Medulla oblongata (tissue), 1 donor: ENCODE measurements around the gene CXCL6.

Source experiments
- DNase-seq: peaks from one replicate; pipeline ENCODE4 v3.0.0-alpha.2; 2015; ENCODE audit errors: extremely low spot score

Gene CXCL6

DNA sequence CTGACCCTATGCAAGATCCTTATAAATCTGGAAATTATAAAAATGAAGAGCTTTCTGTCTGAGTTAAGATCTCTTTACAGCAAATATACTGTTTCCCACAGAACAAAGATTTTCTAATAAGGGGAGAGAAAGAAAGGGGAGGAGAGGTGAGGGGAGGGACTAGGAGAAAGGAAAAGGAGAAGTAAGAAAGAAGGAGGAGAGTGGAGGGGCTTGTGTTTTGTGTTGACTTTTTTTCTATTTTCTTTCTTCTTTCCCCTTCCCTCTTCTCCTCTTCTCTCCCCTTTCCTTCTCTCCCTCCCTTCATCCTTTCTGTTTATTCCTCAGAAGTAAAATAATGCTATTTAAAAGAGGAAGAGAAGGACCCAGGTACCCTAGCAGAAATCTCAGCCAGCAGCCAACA lies 6.2 kb downstream of the CXCL6 start:
- no peak for DNase-seq

DNA sequence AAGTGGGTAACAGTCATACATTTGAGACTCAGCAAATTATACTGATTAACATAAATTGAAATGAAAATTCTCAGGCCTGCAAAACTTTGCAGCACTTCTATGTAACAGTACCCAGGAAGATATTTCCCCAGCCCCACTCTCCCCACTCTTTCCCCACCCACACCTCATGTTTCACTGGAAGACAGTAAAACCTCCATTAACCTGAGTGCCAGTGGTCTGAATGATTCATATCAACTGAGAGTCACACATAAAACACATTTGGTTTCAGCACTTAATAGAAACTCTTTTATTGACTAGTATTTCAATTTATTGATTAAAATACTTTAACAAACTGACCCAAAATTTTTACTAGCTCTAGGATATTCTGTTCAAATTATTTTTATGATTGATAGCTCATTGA lies 6.9 kb downstream of the CXCL6 start:
- no peak for DNase-seq

DNA sequence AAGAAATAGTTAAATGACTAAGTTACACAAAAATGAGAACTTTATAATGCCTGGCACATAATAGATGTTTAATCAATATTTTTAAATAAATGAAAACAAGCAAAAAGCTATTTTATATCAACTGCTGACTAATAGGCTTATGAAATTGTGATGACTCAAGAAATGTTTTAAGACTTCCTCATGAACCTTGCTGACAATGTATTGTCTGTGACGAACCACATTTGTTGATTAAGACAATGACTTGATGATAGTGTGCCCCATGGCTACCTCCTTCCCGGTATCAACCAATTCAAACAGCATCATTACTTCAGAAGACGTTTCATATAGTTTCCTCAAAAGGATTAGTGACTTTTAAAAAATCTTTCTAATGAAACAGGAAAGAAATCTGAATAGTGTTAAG lies 7.9 kb downstream of the CXCL6 start:
- no peak for DNase-seq

DNA sequence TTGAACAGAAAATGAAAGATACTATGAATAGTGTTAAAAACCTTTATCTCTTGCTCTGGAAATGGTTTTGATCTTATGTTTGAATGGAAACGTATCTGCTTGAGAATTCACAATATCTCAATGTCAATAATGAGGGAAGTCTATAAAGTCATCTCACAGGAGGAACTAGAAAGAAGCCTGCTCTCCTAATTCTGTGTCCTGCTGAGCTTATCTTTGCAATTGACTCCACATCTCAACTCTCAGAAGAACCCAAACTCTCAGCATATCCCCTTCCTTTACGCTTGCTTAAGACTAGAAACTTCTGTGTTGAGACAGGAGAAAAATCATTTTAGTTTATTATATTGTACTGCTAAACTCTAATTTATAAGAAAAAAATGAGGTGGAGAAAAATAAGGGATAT lies 8.3 kb downstream of the CXCL6 start:
- DNase-seq, result no peak

DNA sequence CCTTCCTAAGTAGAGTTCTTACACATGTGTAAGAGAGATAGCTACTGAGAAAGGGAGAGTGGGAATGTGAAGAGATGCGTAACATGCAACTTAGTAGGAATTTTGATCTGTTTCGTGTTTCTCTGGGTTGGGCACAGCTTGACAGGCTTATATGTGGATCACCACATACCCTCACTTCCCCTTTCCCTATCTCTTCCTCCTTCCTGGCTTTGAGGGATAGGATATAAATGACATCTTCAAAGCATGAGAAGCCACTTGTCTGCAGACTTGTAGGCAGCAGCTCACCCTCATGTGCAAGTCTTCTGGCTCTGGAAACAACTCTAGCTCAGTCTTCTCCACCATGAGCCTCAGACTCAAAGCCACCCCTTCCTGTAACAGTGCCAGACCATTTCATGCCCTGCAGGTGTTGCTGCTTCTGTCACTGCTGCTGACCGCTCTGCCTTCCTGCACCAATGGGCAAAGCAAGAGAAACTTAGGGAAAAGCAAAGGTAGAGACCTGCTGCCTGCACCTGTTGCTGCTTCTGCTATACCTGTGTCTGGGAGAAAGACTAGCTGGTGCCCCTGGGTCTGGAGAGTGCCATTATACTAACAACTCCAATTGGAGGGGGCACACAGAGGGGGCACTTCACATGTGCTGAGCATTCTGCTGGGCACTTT lies 11.2 kb downstream of the CXCL6 start:
- DNase-seq, result no peak

- DNase-seq, result no peak
Measured at GRCh38 chr4:73848183-73848777, 11.8 kb downstream of the CXCL6 start.

- no peak for DNase-seq
Measured at GRCh38 chr4:73850261-73850970, 13.9 kb downstream of the CXCL6 start.

DNA sequence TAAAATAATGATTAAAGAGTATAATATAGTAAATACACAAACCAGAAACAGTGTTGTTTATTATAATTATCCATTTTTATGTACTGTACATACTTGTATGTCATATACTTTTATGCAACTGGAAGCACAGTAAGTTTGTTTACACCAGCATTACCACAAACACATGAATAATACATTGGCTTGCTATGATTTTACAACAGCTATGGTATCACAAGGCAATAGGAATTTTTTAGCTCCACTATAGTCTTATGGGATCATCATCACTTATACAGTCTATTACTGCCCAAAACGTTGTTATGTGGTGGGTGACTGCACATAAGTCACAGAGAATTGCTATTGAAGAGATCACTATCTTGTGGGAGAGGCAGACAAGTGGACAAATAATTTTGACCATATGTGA lies 14.8 kb downstream of the CXCL6 start:
- no peak for DNase-seq

DNA sequence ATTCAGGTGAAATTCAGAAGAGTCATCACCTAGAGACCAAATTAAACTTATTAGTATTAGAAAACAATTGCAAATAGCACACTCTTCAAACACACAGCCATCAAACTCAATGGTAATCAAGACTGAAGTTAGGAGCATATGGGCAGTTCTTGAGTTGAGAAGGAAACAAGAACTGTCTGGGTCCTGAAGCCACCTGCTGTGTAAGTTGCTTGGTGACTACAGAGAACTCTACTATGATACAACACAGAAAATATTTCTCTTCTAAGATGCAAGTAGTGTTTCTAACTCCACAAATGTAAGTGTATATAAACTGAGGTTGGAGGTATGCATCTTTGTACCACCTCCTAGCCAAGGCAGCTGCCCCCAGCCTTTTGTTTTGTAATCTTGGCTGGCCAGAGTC lies 16.3 kb downstream of the CXCL6 start:
- no peak for DNase-seq

GRCh38 chr4:73853246-73853704 lies 16.8 kb downstream of the CXCL6 start, which contains the start of gene PF4V1:
Gene PF4V1, plus strand, starts transcription at chr4:73853296. Its CDS starts 67 bp downstream, at chr4:73853363.
- DNase-seq, result no peak

DNA sequence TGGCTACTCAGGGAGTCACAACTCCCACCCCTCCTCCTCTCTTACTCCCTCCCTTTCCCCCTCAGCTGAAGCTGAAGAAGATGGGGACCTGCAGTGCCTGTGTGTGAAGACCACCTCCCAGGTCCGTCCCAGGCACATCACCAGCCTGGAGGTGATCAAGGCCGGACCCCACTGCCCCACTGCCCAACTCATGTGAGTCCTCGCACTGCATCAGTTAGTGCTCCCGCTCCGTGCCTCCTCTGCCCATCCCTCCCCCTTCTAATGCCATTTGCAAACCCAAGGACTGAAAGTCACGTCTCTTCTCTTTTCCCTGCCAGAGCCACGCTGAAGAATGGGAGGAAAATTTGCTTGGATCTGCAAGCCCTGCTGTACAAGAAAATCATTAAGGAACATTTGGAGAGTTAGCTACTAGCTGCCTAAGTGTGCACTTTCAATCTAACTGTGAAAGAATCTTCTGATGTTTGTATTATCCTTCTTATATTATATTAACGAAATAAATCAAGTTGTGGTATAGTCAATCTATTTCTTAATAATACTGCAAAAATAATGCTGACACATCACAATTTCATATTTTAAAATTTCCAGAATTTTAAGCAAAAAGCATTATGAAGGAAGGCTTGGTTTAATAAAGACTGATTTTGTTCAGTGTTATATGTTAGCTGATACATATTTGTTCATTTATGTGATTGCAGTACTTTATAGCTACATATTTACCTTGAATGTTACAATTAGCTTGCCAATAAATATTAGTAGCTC lies 17.4 kb downstream of the CXCL6 start:
- no peak for DNase-seq

DNA sequence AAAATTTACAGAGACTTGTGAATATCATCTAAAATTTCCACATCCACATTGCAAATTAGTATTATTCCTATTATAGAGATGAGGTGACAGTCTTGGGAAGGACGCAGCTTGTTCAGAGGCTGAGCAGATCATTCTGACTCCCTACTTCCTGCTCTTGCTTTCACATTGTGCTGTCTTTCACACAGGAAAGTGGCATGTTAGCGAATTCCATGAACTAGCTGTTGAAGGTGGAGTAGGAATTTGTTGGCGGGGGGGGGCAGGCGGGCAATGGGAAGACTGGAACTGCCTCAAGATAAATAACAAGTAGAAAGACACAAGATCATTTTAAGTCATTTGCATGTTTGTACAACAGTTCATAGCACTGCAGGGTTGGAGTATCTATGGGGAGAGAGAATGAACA lies 18.9 kb downstream of the CXCL6 start:
- no peak for DNase-seq

DNA sequence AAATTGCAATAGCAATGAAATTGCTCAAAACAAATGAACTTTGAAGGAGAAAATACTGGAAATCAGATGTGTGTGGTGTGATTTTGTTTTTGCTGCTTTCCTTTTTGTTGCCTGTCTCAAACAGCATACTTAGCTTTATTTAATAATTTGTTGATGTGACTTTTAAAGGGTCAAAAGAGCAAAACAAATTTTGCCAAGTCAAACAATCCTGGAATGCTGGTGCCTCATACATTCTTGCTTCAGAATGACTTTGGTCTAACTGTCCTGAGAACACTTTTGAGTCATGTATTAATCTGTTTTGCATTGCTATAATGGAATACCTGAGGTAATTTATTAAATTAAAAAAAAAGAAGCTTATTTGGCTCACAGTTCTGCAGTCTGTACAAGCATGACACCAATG lies 20.0 kb downstream of the CXCL6 start:
- no peak for DNase-seq

DNA sequence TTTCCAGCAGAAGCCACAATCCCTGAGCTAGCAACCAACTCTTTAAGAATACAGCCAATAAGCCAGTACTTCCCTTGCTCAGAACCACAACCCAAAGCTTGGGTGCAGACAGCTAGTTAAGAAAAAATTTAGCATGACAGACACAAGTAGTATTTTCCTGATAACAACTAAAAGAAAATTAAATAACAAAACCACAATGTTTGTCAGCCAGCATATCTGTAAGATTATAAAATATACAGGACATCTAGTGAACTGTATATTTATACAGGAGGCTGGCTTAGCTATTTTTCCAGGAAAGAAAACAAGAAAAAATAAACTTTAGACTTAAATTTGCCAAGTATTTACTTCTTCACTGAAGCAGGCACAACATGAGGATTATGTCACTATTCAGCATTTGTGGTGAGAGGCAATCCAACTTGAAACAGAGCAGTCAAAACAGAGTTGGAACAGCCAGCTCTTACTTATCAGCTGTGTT lies 23.2 kb downstream of the CXCL6 start:
- DNase-seq, result no peak

GRCh38 chr4:73860181-73860580 lies 23.7 kb downstream of the CXCL6 start:
- DNase-seq, result no peak

GRCh38 chr4:73860917-73861316 lies 24.4 kb downstream of the CXCL6 start:
- no peak for DNase-seq

DNA sequence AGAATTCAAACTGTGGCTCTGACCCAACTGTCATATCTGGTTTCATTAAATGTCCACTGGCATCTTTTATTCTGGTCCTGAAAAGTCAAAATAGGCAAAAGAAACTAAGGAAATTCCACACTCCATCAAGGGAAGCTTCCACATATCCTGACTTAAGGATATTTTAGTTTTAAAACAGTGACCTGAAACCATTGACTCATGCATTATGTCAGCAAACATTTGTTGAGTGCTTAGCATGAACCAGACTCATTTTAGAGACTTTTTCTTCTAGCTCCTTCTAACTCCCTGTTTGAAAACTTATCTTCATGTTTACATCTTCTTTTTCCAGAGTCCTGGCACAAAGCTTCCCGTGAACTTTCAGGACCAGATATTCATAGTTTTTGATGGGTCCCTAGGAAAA lies 25.8 kb downstream of the CXCL6 start:
- DNase-seq, result no peak

- no peak for DNase-seq
Measured at GRCh38 chr4:73864365-73864764, 27.9 kb downstream of the CXCL6 start.

- DNase-seq, result no peak
Measured at GRCh38 chr4:73864961-73865360, 28.5 kb downstream of the CXCL6 start.

DNA sequence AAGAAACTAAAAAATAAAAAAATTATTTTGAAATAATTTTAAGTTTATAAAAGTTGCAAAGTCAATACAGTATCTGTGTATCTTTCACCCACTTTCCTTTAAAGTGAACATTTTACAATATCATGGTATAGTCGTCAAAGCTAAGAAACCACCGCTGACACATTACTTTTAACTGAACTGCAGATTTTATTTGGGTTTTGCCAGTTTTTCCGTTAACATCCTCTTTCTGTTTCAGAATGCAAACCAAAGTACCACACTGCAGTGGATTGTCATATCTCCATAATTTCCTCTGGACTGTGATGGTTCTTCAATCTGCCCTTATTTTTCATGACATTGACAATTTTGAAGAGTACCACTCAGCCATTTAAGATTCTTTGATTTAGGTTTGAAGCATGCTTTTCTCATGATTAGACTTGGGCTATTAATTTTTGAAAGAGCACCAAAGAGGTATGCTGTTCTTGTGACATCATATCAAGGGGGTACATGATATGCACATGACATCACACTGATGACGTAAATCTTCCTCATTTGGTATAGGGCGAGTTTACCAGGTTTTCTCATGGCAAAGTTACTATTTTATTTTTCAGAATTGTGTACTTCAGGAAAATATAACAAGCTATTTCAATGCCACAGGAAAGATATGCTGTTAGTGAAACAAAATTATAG lies 29.1 kb downstream of the CXCL6 start:
- DNase-seq, result no peak

DNA sequence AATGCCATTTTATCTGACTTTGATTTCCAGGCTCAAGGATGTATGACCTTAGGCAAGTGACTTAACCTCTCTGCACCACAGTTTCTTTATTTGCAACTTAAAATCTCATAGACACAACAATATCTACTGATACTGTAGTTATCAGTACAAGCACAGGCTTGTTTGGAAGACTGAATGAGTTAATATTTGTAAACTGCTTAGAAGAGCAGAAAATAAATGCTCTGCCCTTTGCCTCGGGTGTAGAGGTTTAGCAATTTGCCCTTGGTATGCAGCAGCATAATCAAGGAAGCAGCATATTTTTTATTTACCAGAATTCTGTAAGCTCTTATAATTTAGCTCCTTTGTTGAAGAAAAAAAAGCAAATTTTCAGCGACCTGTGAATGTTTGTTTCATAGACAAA lies 29.8 kb downstream of the CXCL6 start:
- DNase-seq, result no peak

GRCh38 chr4:73867783-73868182 lies 31.3 kb downstream of the CXCL6 start:
- DNase-seq, result no peak
